KMS-11 (cell line): Measurements from ENCODE around the gene DENND6A.

ENCODE experiments used
- H2AFZ ChIP-seq: fragments of 200-600 bp; sonication (generic); 2 replicates; pipeline ENCODE4 v1.6.1; 2016; ENCODE audit warnings: antibody characterized with exemption, mixed run types, low read depth
- H3K27ac ChIP-seq: fragments of 200-600 bp; sonication (generic); 2 replicates; pipeline ENCODE4 v1.6.1; 2016; ENCODE audit warnings: mild to moderate bottlenecking, mixed run types
- H3K27me3 ChIP-seq: fragments of 200-600 bp; sonication (generic); 2 replicates; pipeline ENCODE4 v1.6.1; 2017; ENCODE audit warnings: mild to moderate bottlenecking, low read depth, mixed run types, moderate library complexity; ENCODE audit not compliant: insufficient read depth
- H3K36me3 ChIP-seq: fragments of 200-600 bp; sonication (generic); 2 replicates; pipeline ENCODE4 v1.6.1; 2017; ENCODE audit warnings: mild to moderate bottlenecking, mixed run types; ENCODE audit not compliant: insufficient read depth
- H3K4me1 ChIP-seq: fragments of 200-600 bp; sonication (generic); 2 replicates; pipeline ENCODE4 v1.6.1; 2016; ENCODE audit warnings: mild to moderate bottlenecking, low read depth, mixed run types; ENCODE audit not compliant: poor library complexity, severe bottlenecking
- H3K4me2 ChIP-seq: fragments of 200-600 bp; sonication (generic); 2 replicates; pipeline ENCODE4 v1.7.0; 2016; ENCODE audit warnings: mild to moderate bottlenecking, mixed run types
- H3K4me3 ChIP-seq: fragments of 200-600 bp; sonication (generic); IDR thresholded peaks from 2 replicates; pipeline ENCODE4 v1.6.1; 2017; ENCODE audit warnings: low read depth, low read length, mixed read lengths; ENCODE audit not compliant: insufficient read depth
- H3K79me2 ChIP-seq: fragments of 200-600 bp; sonication (generic); 2 replicates; pipeline ENCODE4 v1.6.1; 2016; ENCODE audit warnings: low read depth, mixed run types; ENCODE audit not compliant: insufficient read depth
- H3K9ac ChIP-seq: fragments of 200-600 bp; sonication (generic); 2 replicates; pipeline ENCODE4 v1.6.1; 2016; ENCODE audit warnings: mild to moderate bottlenecking, mixed run types
- H4K20me1 ChIP-seq: fragments of 200-600 bp; sonication (generic); 2 replicates; pipeline ENCODE4 v1.6.1; 2016; ENCODE audit warnings: mild to moderate bottlenecking, mixed run types; ENCODE audit not compliant: insufficient read depth
- CTCF ChIP-seq: fragments of 200-600 bp; sonication (generic); conservative IDR thresholded peaks from 2 replicates; pipeline ENCODE4 v1.6.1; 2017; ENCODE audit warnings: low read depth, mild to moderate bottlenecking, antibody characterized with exemption, low read length, moderate library complexity, mixed read lengths

DENND6A gene

GRCh38 chr3:57592306-57592705 is 100.6 kb downstream of the DENND6A start:
- Histone ChIP-seq H3K79me2 (peaks cover 93% of the 10 kb centered on the region), H3K4me1 (peaks cover 12% of the 10 kb centered on the region), H3K36me3 (no peaks in the 10 kb centered on the region; the same call in 1 of the 2 replicates), H3K9ac (no peak overlapping the region), H3K4me3 (no peak overlapping the region), H3K27ac (no peak overlapping the region), H3K4me2 (no peak overlapping the region), H3K27me3 (no peaks in the 10 kb centered on the region), H4K20me1 (no peaks in the 10 kb centered on the region), H2AFZ (no peak overlapping the region)
- no peak for TF ChIP-seq CTCF

GRCh38 chr3:57587905-57588304 is 105.0 kb downstream of the DENND6A start:
- Histone ChIP-seq H4K20me1 (no peaks in the 10 kb centered on the region), H3K79me2 (peaks cover 68% of the 10 kb centered on the region), H2AFZ (no peak overlapping the region), H3K4me3 (no peak overlapping the region), H3K4me1 (peaks cover 10% of the 10 kb centered on the region), H3K9ac (no peak overlapping the region), H3K27me3 (no peaks in the 10 kb centered on the region), H3K36me3 (no peaks in the 10 kb centered on the region), H3K27ac (no peak overlapping the region), H3K4me2 (no peak overlapping the region)
- TF ChIP-seq CTCF: no peak

- no peak for TF ChIP-seq CTCF
- no peaks in the 10 kb centered on the region for H3K36me3 ChIP-seq
- no peaks in the 10 kb centered on the region for H4K20me1 ChIP-seq
- H3K27ac ChIP-seq: no peak overlapping the region
- H3K4me3 ChIP-seq: no peak overlapping the region
- H3K9ac ChIP-seq: no peak overlapping the region
- no peak overlapping the region for H3K4me2 ChIP-seq
- no peaks in the 10 kb centered on the region for H3K27me3 ChIP-seq
- H3K4me1 ChIP-seq: peaks cover 17% of the 10 kb centered on the region
- peaks cover 58% of the 10 kb centered on the region for H3K79me2 ChIP-seq
- H2AFZ ChIP-seq: no peak overlapping the region
Observed at GRCh38 chr3:57586778-57587177, 106.1 kb downstream of the DENND6A start.

GRCh38 chr3:57583544-57583943 is 109.3 kb downstream of the DENND6A start:
- H3K4me1 ChIP-seq: peaks cover 17% of the 10 kb centered on the region
- TF ChIP-seq CTCF: no peak
- no peak overlapping the region for H3K27ac ChIP-seq
- no peaks in the 10 kb centered on the region for H3K27me3 ChIP-seq
- H3K79me2 ChIP-seq: peaks cover 44% of the 10 kb centered on the region
- H3K36me3 ChIP-seq: no peaks in the 10 kb centered on the region
- no peak overlapping the region for H3K4me2 ChIP-seq
- H4K20me1 ChIP-seq: no peaks in the 10 kb centered on the region
- no peak overlapping the region for H3K4me3 ChIP-seq
- H2AFZ ChIP-seq: no peak overlapping the region
- H3K9ac ChIP-seq: no peak overlapping the region
